Activated T-helper 1 cell treated with Interleukin-2 at 50 U/mL for 16 hours (primary cell): ENCODE measurements around the gene PTPRN2.
"Not testable (repeated sequence)": the region's sequence is repeated elsewhere in the genome, so short reads cannot be mapped to it uniquely, and the experiment has no call there.

ENCODE experiments used
- DNase-seq: peaks from one replicate; pipeline ENCODE4 v3.0.0-alpha.2; 2020; ENCODE audit warnings: low read depth

The PTPRN2 gene

DNA sequence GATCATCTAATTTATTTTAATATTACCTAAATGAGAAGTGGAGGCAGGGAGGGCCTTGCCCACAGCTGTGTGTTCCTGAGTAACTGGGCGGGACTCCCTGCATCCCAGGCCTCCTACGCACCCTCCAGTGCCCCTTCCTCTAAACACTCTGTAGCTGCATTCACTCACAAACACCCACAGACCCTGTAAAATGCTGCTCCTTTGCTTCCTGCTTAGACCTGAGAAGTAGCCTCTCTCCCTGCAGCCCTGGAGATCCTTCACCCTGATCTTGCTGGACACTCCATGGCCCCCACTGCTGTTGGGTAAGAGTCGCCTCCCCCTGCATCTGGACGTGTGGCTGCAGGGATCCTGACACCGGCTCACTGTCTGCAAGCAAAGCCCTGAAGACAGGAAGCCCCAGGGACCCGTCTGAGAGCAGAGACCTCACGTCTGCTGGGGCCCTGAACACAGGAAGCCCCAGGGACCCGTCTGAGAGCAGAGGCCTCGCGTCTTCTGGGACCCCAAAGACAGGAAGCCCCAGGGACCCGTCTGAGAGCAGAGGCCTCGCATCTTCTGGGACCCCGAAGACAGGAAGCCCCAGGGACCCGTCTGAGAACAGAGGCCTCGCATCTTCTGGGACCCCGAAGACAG lies 661.0 kb downstream of the PTPRN2 start:
- no peak for DNase-seq

DNA sequence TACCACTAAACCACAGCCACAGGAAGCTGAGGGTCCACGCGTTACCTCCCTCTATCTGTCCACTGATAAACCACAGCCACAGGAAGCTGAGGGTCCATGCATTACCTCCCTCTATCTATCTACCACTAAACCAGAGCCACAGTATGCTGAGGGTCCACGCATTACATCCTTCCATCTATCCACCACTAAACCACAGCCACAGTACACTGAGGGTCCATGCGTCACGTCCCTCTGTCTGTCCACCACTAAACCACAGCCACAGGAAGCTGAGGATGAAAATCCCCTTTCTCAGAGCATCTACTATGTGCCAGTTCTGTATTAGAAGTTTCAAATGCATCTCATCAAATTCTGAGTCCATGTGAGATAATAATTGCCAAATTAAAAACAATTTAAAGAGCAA lies 661.5 kb downstream of the PTPRN2 start:
- no peak for DNase-seq

- DNase-seq, result no peak
These were observed 662.2 kb downstream of the PTPRN2 start for GRCh38 chr7:157925383-157925875.

- DNase-seq, result no peak
These were observed 663.6 kb downstream of the PTPRN2 start for GRCh38 chr7:157923903-157924630.

- DNase-seq, result no peak
These were observed 665.0 kb downstream of the PTPRN2 start for GRCh38 chr7:157922576-157922975.

- DNase-seq, result no peak
These were observed 669.1 kb downstream of the PTPRN2 start for GRCh38 chr7:157918326-157919080.

DNA sequence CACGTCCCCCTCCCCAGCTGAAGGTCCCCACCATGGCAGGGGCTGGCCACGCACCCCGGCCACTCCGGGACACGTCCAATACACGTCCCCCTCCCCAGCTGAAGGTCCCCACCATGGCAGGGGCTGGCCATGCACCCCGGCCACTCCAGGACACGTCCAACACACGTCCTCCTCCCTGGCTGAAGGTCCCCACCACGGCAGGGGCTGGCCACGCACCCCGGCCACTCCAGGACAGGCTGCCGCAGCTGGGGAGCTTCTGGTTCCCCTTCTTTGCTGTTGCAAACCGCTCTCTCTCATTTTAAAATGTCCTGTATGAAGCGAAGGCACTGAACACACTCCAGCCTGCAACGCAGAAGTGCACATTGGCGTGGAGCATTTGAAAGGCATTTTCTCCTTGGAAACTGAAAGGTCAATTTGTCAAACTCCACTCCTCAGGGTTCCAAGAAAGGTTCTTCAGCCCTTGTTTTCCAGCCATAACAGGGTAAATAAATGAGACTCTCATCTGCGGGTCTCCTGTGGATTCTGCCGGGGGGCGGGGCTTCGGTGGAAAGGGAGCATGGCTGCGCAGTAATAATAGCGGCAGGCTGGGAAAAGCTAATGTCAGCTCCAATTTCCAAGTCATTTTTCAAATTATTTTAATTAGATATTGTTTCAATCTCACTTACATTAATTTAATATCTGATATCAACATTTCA lies 670.5 kb downstream of the PTPRN2 start:
- no peak for DNase-seq

GRCh38 chr7:157910446-157910845 lies 677.2 kb downstream of the PTPRN2 start:
- DNase-seq, result no peak

- not testable (repeated sequence) for DNase-seq
These were observed 677.6 kb downstream of the PTPRN2 start for GRCh38 chr7:157910045-157910444.

- no peak for DNase-seq
These were observed 678.3 kb downstream of the PTPRN2 start for GRCh38 chr7:157909370-157909769.

DNA sequence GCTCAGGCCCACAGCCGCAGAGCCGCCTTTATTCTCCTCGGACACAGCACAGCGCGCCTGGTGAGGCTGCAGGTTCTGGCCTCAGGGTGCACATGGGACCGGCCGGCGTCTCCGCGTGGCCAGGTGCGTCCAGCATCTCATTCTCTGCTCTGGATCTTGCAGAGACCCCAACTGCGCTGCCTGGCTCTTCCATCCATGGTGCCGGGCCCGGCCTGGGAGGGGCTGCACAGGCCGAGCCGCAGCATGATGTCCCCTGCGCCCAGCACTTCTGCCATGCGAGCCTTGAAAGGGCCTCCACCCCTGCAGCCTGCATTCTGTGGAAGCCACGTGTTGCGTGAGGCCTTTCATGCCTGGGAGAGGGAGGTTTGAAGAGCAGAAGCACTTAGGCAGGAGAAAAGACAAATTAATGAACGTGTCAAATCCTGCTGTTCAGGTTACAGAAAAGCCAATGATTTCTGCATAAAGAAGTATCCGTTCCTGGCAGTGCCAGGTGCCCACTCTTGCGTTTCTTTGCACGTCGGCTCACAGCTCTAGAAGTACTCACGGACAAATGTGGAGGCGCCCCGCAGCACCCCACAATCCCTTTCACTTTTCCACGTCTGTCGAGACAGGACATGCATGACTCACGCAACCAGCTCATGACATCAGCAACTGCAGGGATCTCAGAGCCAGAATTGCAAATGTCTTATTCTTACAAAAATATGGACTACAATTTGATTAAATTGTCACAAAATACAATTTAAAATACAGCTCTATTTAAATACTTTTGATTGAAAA lies 679.4 kb downstream of the PTPRN2 start:
- no peak for DNase-seq

DNA sequence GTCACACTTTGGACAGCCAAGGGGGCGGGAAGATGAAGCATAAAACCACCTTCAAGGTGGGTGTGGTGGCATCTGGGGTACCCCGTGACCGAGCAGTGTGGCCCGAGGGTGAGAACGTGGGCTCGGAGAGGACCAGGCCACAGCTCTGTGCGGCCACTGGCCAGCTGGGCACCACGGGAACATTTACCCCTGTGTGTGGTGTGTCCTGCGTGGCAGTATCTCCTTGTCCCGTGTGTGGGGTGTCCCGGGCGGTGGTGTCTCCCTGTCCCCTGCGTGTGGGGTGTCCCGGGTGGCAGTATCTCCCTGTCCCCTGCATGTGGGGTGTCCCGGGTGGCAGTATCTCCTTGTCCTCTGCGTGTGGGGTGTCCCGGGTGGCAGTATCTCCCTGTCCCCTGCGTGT lies 680.5 kb downstream of the PTPRN2 start:
- no peak for DNase-seq

- no peak for DNase-seq
These were observed 681.0 kb downstream of the PTPRN2 start for GRCh38 chr7:157906583-157906982.

DNA sequence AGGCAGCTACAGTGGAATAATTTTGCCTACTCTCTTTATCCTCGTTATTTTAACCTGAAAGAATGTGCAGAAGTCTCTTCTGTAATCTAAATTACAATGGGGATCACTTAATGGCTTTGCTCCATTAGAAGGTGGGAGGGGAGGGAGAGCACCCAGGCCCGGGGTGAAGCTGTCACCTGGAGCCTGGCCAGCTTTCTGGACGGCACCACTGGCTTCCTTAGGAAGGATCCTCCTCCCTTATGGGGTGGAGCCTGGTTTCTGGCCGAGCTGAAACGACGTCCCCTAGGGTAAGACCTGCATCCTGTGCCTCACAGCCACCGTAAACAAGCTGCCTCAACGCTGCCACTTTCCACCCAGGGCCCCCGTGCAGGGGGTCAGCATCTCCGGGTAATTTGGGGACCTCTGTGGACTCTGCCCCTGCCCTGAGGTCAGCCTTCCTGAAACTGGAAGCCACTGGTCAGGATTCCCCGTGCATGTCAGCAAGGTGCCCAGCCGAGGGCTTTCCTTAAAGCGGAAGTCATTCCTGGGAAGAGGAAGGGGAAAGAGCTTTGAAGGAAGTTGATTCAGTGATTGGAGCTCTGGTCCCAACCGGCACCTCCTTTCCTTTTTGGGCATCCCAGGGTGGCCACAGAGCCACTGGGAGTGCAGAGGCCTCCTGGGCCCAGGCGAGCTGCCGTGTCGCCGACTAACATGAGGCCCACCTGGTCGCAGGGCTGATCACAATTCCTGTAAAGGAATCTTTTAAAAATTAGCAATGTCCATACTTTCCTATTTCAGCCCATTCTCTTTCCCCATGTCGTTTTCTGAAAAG lies 681.8 kb downstream of the PTPRN2 start:
- DNase-seq, result no peak

- DNase-seq, result no peak
These were observed 682.6 kb downstream of the PTPRN2 start for GRCh38 chr7:157904866-157905570.

DNA sequence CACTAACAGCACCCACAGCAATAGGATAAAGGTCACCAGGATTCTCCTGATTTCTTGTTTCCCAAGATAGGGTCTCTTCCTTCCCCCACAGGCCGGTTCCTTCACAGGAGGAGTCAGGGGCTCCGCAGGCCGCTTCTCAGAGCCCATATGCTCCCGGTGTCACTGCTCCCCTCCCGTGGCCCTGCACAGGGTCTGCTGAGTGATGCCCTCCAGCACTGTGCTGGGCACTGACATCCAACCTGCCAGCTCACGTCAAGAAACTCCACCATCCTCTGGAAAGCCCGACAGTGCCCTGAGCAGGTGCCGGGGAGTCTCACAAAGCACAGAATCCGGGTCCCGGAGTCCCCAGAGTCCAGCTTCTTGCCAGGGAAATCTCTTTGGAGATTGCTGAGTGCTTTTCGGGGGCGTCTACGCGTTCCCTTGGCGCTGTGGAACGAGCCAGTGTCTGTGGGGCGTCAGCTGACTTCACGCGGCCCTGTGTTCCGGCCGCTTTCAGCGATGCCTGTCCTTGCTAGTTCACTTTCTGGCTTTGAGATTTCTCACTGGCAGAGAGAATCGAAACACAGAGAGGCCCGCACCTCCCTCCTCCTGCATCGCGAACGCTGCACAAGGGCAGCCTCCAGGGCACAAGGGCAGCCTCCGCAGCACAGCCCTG lies 683.3 kb downstream of the PTPRN2 start:
- no peak for DNase-seq

DNA sequence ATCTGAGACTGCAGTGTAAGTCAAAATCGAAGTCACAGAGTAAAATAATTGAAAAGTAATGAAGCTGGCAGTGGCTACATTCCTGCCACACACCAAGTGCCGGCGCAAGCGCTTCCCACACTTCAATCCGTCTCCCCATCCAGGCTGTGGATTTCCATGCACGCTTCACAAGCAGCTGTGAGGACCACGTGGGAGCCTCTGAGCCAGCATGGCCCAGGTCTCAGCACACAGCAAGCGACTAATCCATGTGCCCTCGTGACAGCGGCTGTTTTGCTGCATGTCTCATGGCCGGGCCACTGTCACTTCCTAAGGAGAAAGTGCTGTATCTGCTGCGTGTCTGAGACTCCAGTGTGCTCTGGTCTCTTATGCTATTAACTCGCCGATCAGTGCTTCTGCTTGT lies 683.9 kb downstream of the PTPRN2 start:
- DNase-seq, result no peak

DNA sequence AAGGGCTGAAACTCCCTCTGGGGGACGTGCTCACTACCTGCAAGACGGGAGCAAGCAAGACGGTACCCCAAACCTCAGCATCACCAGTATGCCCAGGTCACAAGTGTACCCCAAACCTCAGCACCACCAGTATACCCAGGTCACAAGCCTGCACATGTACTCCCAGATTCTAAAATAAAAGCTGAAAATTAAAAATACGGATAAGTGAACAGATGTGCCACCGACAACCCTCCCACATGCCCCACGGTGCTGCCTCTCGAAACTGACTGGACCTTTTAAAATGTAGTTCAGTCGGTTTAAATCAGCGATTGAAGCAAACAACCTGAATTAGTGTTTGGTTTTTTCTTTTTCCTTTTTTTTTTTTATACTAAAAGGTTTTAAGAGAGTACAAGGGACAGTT lies 684.3 kb downstream of the PTPRN2 start:
- DNase-seq, result no peak

- DNase-seq, result not testable (repeated sequence)
These were observed 685.6 kb downstream of the PTPRN2 start for GRCh38 chr7:157901816-157902610.
